Fibroblast of pulmonary artery (primary cell): ENCODE data around the gene PTMA.
"Not testable (repeated sequence)": the region's sequence is repeated elsewhere in the genome, so short reads cannot be mapped to it uniquely, and the experiment has no call there.

Experiments
- DNase-seq: peaks from one replicate; pipeline ENCODE4 v3.0.0-alpha.2; 2010; ENCODE audit warnings: low read depth
- H3K4me3 ChIP-seq: replicated peaks from 2 replicates; pipeline ENCODE4 v1.5.1; 2011; ENCODE audit warnings: low read depth, mild to moderate bottlenecking, control low read depth, low read length, moderate library complexity
- CTCF ChIP-seq: IDR thresholded peaks from 2 replicates; pipeline ENCODE4 v1.5.1; 2011; ENCODE audit warnings: mild to moderate bottlenecking, control low read depth, low read length, inconsistent platforms; ENCODE audit errors: missing control alignments

PTMA gene, protein sequence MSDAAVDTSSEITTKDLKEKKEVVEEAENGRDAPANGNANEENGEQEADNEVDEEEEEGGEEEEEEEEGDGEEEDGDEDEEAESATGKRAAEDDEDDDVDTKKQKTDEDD

GRCh38 chr2:231707927-231708772 lies at the start of gene PTMA:
PTMA (plus strand) TSS chr2:231708525; CDS start chr2:231708707, 182 bp downstream.
- peak within 1 kb of the TSS; percentile 79 for H3K4me3 ChIP-seq
- TF ChIP-seq CTCF, result no peak
- peak; percentile 100 for DNase-seq

DNA sequence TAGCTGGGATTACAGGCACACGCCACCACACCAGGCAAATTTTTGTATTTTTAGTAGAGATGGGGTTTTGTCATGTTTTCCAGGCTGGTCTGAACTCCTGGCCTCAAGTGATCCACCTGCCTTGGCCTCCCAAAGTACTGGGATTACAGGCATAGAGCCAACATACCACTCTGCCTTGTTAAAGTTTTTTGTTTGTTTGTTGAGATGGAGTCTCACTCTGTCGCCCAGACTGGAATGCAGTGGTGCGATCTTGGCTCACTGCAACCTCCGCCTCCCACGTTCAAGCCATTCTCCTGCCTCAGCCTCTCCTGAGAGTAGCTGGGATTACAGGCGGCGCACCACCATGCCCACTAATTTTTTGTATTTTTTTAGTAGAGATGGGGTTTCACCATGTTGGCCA lies 48.3 kb upstream of the PTMA start:
- DNase-seq, H3K4me3 ChIP-seq: not testable (repeated sequence)

GRCh38 chr2:231660860-231661259 lies 47.5 kb upstream of the PTMA start:
- no peak for TF ChIP-seq CTCF
- no peak overlapping the region for H3K4me3 ChIP-seq
- no peak for DNase-seq

DNA sequence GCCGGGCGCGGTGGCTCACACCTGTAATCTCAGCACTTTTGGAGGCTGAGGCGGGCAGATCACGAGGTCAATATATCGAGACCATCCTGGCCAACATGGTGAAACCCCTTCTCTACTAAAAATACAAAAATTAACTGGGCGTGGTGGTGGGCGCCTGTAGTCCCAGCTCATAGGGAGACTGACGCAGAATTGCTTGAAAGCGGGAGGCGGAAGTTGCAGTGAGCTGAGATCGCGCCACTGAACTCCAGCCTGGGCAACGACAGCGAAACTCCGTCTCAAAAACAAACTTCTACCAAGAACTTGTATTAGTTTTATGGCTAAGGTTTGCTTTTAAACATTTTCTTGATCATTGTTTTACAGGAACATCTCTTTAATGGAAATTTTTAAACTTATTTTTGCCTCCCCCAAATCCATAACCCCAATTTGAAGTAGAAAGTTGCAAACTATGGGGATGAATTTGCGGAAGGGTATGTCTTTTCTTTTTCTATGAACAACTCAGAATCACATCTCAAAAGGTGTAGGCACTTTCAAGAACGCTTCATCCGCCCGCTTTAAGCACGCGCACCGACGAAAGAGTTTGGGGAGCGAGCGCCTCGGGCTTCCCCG lies 46.8 kb upstream of the PTMA start:
- no peak for TF ChIP-seq CTCF
- no peak for DNase-seq
- peak overlapping the region; percentile 36 for H3K4me3 ChIP-seq

DNA sequence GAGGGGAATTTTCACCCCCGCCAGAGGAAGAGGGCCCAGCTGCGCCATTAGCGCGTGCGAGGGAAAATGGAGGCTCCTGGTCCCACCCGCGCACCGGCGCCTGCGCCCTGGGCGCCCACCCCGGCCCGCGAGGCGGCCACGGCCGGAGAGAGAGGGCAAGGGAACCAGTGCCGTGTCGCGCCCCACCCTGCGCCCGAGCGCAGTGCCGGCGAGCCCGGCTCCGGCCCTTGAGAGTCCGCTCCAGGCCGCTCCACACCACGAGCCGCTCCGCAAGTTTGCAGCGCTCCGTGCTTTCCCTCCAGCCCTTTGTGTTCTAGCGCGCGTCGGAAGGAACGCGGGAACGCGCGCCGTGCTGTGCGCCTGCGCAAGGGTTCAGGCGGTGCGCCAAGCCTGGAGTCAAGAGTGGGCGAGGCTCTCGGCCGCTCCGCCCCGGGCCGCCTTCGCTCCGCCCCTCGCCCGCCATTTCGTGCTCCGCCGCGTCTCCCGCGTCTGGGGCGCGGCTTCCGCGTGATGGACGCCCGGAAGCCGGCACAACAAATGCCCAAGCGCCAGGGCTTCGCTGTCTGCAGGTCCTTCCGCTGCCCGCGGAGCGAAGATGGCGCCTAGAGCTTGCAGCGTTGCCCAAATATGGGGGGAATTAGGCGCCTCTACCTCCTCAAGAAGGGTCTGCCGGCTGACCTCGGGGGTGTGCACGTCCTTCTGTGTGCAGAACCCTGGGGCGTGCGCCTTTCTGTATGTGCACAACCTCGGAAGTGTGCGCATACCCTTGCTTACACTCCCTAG lies 46.1 kb upstream of the PTMA start:
- DNase-seq, result peak; percentile 98
- peak overlapping the region; percentile 37 for H3K4me3 ChIP-seq
- TF ChIP-seq CTCF, result no peak

DNA sequence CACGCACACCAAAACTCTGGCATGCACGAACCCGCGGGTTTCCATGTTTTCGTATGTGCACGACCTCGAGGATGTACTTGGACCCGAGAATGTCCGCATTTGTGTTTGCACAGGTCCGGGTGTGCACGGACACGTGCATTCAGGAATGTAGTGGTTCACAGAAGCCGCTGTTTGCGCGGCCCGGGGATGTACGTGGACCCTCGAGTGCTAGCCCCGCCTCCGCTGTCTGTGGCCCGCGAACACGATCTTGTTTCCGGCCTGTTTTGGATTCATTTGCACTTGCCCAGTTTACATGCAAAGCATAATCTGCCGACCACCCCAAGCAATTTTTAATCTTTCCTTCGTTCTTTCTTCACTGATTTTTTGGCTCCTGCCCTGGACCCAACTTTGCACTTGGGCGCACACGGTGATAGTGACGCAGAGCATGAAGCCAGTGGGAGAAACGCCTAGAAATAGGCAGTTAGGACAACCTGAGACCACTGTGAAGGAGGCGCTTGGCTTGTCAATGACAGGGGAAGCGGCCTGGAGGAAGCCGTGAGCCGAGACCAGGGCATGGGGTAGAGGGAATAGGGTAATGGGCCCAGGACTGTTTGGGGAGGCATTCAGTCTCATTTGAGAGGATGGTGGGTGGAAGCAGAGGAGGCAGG lies 45.4 kb upstream of the PTMA start:
- TF ChIP-seq CTCF, result no peak

More for the DNA sequence above, 45.4 kb upstream of the PTMA start:
- DNase-seq, result no peak
- H3K4me3 ChIP-seq, result peak overlapping the region; percentile 37
